Lower leg skin (tissue), 4 donors: ENCODE measurements around the gene STPG3. TPM values are rescaled to one million over a fixed set of nuclear protein-coding genes. Genes with fewer than 3 reads are reported as not detected.
A peak's percentile ranks its signal among the peaks of the same experiment; 100 is the strongest.

Experiments used
- DNase-seq, 2 donors: peaks; one replicate each; pipeline ENCODE4 v3.0.0-alpha.2; 2019; ENCODE audit warnings: low spot score in 2 of 2
- H3K4me3 ChIP-seq: fragments of 200-600 bp; sonication (generic); 2 replicates; pipeline ENCODE4 v1.5.1; 2017; ENCODE audit warnings: mild to moderate bottlenecking, low read depth; ENCODE audit not compliant: poor library complexity, severe bottlenecking
- CTCF ChIP-seq, 3 donors: fragments of 450-650 bp; IDR thresholded peaks; one replicate each; pipeline ENCODE4 v1.5.1; 2016; ENCODE audit warnings: antibody characterized with exemption in 3 of 3, mild to moderate bottlenecking in 3 of 3, moderate library complexity in 2 of 3
- POLR2A ChIP-seq, 2 donors: fragments of 450-650 bp; IDR thresholded peaks; one replicate each; pipeline ENCODE4 v1.6.1; 2016 to 2017; ENCODE audit warnings: antibody characterized with exemption in 2 of 2, mild to moderate bottlenecking in 1 of 2, moderate library complexity in 1 of 2
- WGBS, 2 donors: methylation state at CpG; one replicate each; pipeline ENCODE4 v1.1.5; 2018; 5-methylcytosine and 5-hydroxymethylcytosine counted together
- intact Hi-C: fragments of 100-400 bp; cut with DNase I; formaldehyde crosslinking; loops from one replicate; pipeline ENCODE4 v1.15.0; 2023; ENCODE audit warnings: low total_unique reads
- total RNA-seq, 4 donors: library from RNA; depleted of rRNA; stranded (reverse); fragments of >200 nt; gene quantifications; one replicate each; pipeline ENCODE4 v1.1.0, GENCODE V29; 2016

STPG3 gene
- not detected for total RNA-seq

GRCh38 chr9:137251194-137251461, at the start of gene STPG3:
Gene STPG3, plus strand, starts transcription at chr9:137251286. Its CDS starts 1 bp downstream, at chr9:137251287.
- intact Hi-C loops, result no loop called here

GRCh38 chr9:137202966-137203365, 48.1 kb upstream of the STPG3 start:
- WGBS, 2 donors, result 69 to 73% methylated on average over 8 of the region's 8 CpGs
- no peak for TF ChIP-seq POLR2A (IDR thresholded peaks at IDR 0.05)
- no peak for TF ChIP-seq CTCF (IDR thresholded peaks at IDR 0.05)
- DNase-seq, result no peak
- intact Hi-C loops, result no loop called here
- H3K4me3 ChIP-seq, result no peak overlapping the region

More at GRCh38 chr9:137251194-137251461, at the start of gene STPG3:
- DNase-seq, result no peak
- TF ChIP-seq CTCF (IDR thresholded peaks at IDR 0.05) (no peak), POLR2A (IDR thresholded peaks at IDR 0.05) (no peak)
- H3K4me3 ChIP-seq, result no peak within 1 kb of the TSS
- WGBS, 2 donors, result 72 to 82% methylated on average over 4 of the region's 4 CpGs

DNA sequence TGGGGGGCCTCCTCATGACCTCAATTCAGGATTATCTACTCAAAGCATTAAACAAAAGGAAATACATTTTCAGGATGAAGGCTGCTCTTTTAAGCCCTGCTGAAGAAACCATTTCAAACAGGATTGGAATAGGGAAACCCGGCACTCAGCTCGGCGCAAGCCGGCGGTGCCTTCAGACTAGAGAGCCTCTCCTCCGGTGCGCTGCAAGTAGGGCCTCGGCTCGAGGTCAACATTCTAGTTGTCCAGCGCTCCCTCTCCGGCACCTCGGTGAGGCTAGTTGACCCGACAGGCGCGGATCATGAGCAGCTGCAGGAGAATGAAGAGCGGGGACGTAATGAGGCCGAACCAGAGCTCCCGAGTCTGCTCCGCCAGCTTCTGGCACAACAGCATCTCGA, 46.4 kb upstream of the STPG3 start:
- DNase-seq, result no peak
- peak overlapping the region; percentile 91 for H3K4me3 ChIP-seq
- TF ChIP-seq CTCF (IDR thresholded peaks at IDR 0.05) (no peak), POLR2A (IDR thresholded peaks at IDR 0.05) (no peak)
- WGBS, 2 donors, result 19% methylated on average over 17 to 21 of the region's 21 CpGs
- intact Hi-C loops, result no loop called here

DNA sequence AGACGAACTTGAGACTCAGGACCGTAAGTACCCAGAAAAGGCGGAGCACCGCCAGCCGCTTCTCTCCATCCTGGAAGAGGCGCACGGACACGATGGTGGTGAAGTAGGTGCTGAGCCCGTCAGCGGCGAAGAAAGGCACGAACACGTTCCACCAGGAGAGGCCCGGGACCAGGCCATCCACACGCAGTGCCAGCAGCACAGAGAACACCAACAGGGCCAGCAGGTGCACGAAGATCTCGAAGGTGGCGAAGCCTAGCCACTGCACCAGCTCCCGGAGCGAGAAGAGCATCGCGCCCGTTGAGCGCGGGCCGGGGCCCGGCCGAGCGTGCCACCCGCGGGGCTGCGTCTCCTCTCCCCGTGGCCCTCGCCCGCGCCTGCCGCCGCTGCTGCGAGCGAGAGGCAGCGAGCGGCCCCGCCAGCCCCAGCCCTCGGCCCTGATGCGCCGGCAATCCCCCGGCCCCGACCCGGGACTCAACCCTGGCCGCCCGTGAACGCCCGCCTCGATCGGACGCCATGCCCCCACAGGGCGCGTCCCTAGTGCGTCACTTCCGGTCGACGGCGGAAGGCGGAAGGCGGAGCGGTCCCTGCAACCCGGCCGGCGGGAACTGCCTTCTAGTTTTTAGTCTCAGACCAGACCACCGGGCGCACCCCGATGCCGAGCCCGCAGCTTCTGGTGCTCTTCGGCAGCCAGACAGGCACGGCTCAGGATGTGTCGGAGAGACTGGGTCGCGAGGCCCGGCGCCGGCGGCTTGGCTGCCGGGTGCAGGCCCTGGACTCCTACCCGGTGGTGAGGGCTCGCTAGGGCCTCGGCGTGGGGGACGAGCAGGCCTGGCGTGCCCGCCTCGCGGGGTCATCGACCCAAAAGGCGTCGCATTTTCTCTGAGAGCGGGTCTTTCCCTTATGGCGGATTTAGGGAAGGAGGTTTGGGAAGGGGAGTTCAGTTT, 45.7 kb upstream of the STPG3 start, which contains the start of the genes NDOR1 and TMEM203:
TSS of gene NDOR1 (plus strand) at position 575 of the 944 bp plus-strand sequence. CDS start at position 653, 78 bp downstream.
TSS of gene TMEM203 (minus strand) at position 523 of the 944 bp plus-strand sequence. CDS start at position 289, 234 bp downstream.
- peak within 1 kb of the TSS; percentile 91 for H3K4me3 ChIP-seq
- TF ChIP-seq POLR2A (IDR thresholded peaks at IDR 0.05) (no peak), CTCF (IDR thresholded peaks at IDR 0.05) (no peak)
- WGBS, 2 donors, result 0 to 1% methylated on average over 37 to 78 of the region's 98 CpGs
- DNase-seq, result peak; percentile 86 to 98
- intact Hi-C loops, result no loop called here

DNA sequence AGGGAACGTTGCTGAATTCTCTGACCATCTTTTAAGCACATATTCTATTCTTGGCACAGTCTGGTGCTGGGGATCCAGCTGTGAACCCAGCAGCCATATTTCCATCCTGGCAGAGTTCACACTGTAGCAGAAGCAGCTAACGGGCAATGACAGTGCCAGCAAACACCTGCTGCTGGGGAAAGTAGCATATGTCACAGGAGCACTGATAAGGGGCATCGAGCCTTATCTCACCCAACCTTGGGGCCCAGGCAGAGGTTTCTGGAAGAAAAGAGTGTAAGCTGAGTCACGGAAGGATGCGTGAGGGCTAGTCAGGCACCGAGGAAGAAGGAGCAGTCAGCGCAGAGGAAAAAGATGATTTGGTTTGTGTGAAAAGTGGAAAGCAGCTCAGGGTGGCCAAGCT, 44.5 kb upstream of the STPG3 start:
- no peak overlapping the region for H3K4me3 ChIP-seq
- WGBS, 2 donors, result 71 to 82% methylated on average over 7 of the region's 7 CpGs
- TF ChIP-seq CTCF (IDR thresholded peaks at IDR 0.05), result no peak
- TF ChIP-seq POLR2A (IDR thresholded peaks at IDR 0.05), result no peak
- DNase-seq, result no peak
- intact Hi-C loops, result no loop called here
